Measurements from ENCODE around the gene COP1. TPM values are rescaled to one million over a fixed set of nuclear protein-coding genes. Genes with fewer than 3 reads are reported as not detected.
A peak's percentile ranks its signal among the peaks of the same experiment; 100 is the strongest.

COP1 gene
- total and polyA plus RNA-seq, 10 of the 15 experiments (the other 5 are each of a cell fraction or from before 2014, with no cell fraction given) = 17.7 to 49.9 (median 38.7) TPM

DNA sequence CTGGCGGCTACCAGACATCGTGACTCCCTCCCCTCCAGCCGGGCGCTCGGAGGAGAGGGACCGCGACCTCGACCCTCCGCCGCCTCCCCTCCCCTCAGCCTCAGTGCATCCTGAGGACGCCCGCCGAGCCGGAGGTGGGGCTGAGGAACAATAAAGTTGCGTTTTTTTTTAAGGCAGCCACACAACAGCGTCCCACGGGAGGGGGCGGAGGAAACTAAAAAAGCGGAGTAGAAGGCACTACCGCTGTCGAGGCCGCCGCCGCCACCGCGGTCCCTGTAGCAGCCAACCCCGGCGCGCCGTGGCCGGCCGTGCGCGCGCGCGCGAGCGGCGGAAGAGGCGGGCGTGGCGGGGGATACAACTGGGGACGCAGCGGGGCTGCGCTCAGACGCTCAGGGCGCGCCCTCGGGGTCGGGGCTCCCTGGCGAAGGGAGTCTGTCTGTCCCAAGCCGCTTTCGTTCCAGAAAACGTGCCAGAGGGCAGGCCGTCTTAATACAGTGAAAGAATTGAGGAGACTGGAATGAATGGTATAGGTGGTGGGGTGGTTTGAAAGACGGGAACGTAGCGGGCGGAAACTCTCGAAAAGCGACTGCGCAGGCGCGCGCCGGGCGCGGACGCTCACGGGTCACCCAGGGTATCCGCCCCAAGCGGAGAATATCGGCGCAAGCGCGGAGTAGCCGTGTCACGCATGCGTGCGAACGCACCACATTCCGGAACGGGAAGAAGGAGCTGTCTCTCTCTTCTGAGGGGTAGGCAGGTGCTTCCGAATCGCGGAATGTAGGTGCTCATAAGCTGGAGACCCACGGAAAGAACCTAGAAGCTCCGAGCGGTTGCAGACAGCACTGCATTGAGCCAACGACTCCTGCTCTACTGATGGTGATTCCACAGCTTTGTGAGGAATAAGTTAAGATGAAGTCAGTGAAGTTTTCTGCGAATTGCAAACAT is at the start of gene COP1 (continued):
- 0 out of 2 replicates have a peak, but pooled peaks have one; percentile 32 for TF ChIP-seq CREB1 (IDR thresholded peaks at IDR 0.05; ENCODE audit: low read depth)
- TF ChIP-seq ZNF207 (IDR thresholded peaks at IDR 0.05; ENCODE audit: borderline replicate concordance) = peak; percentile 84; the same call in 1 of the 2 replicates
- peak; percentile 37; the same call in 1 of the 3 replicates for TF ChIP-seq POU2F2 (IDR thresholded peaks at IDR 0.05; ENCODE audit: borderline replicate concordance, low read depth, low read length)

DNA sequence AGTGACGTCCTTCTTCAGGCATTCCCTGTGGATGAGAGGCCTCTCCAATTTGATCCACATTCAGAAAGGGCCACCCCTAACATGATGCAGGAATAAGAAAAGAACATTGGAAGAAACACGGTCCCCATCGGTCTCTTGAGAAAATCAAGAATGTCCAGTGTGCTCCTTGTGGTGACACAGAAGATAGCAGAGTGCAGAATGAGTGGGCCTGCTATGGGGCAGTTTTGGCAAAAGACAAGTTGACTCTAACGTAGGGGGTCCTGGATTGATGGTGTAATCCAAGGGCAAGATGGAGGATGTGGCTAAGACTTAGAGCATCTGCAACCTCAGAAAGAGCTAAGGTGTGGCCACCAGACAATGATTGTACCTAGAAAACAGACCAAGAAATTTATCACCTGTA is 45.1 kb upstream of the COP1 start:
- H3K4me3 ChIP-seq = no peak overlapping the region
- ChIA-PET RAD21 (ENCODE audit: unreplicated experiment) (no interaction called here), CTCF (no interaction called here), SMC1A (ENCODE audit: uncharacterized antibody, unreplicated experiment) (no interaction called here), POLR2A (no interaction called here)
- ATAC-seq = no peak
- no peak for FAIRE-seq
- no peaks in the 10 kb centered on the region for H3K9me3 ChIP-seq (replicated peaks; ENCODE audit: control insufficient read depth, insufficient read depth, low read length)
- no peak overlapping the region for H3K4me2 ChIP-seq (ENCODE audit: control insufficient read depth, insufficient read depth)
- no peaks in the 10 kb centered on the region for H3K36me3 ChIP-seq (ENCODE audit: control insufficient read depth in 2 of 2, insufficient read depth in 2 of 2, low read length in 1 of 2)
- no peak overlapping the region for H3K27ac ChIP-seq (ENCODE audit: control insufficient read depth, insufficient read depth)
- 43% methylated on average over 3 of the region's 4 CpGs for WGBS (ENCODE audit: insufficient coverage, insufficient replicate concordance, low lambda C conversion rate, missing lambda C conversion rate)
- no peaks in the 10 kb centered on the region for H4K20me1 ChIP-seq (ENCODE audit: control insufficient read depth, insufficient read depth)
- H3K4me1 ChIP-seq (ENCODE audit: control insufficient read depth, insufficient read depth, low read length) = no peaks in the 10 kb centered on the region
- no peaks in the 10 kb centered on the region for H3K27me3 ChIP-seq (replicated peaks in 1 of 2; ENCODE audit: control insufficient read depth in 2 of 2, insufficient read depth in 2 of 2, low read length in 1 of 2)
- H2AFZ ChIP-seq (ENCODE audit: control insufficient read depth, low read depth, low read length) = no peak overlapping the region
- intact Hi-C loops (cut with micrococcal nuclease; ENCODE audit: unreplicated experiment) (no loop called here), in situ Hi-C loops (cut with MboI) (no loop called here)
- BruUV-seq (replicated peaks) = no TSS peak
- DNase-seq (ENCODE audit: low read depth, low spot score) = no peak
- H3K79me2 ChIP-seq (ENCODE audit: control insufficient read depth, insufficient read depth, low read length) = no peaks in the 10 kb centered on the region
- no peak overlapping the region for H3K9ac ChIP-seq (ENCODE audit: control insufficient read depth, insufficient read depth, low read length)
- TF ChIP-seq ZZZ3 (IDR thresholded peaks at IDR 0.05; ENCODE audit: control insufficient read depth, insufficient read length, low read depth) (no peak), TARDBP (IDR thresholded peaks at IDR 0.05; ENCODE audit: borderline replicate concordance) (no peak), ZNF274 (IDR thresholded peaks at IDR 0.05; ENCODE audit: insufficient read depth, insufficient read length) (no peak), BCL11A (IDR thresholded peaks at IDR 0.05; ENCODE audit: low read depth, low read length) (no peak), TCF7 (IDR thresholded peaks at IDR 0.05; ENCODE audit: borderline replicate concordance) (no peak), KLF5 (IDR thresholded peaks at IDR 0.05; ENCODE audit: partially characterized antibody) (no peak), IRF4 (IDR thresholded peaks at IDR 0.05; ENCODE audit: low read depth, low read length) (no peak), RUNX3 (IDR thresholded peaks at IDR 0.05; ENCODE audit: low read length) (no peak), CEBPB (IDR thresholded peaks at IDR 0.05; ENCODE audit: borderline replicate concordance in 1 of 2, low read depth in 2 of 2, low read length in 2 of 2) (no peak), NRF1 (conservative IDR thresholded peaks at IDR 0.05; ENCODE audit: low read depth, low read length) (no peak), MEF2A (IDR thresholded peaks at IDR 0.05; ENCODE audit: insufficient read depth, low read depth, low read length) (no peak), CBX5 (IDR thresholded peaks at IDR 0.05; ENCODE audit: low read depth) (no peak), SREBF1 (IDR thresholded peaks at IDR 0.05; ENCODE audit: low read length) (no peak), NR2F1 (conservative IDR thresholded peaks at IDR 0.05) (no peak)
- TF ChIP-seq, protein P1, sequence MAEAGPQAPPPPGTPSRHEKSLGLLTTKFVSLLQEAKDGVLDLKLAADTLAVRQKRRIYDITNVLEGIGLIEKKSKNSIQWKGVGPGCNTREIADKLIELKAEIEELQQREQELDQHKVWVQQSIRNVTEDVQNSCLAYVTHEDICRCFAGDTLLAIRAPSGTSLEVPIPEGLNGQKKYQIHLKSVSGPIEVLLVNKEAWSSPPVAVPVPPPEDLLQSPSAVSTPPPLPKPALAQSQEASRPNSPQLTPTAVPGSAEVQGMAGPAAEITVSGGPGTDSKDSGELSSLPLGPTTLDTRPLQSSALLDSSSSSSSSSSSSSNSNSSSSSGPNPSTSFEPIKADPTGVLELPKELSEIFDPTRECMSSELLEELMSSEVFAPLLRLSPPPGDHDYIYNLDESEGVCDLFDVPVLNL (IDR thresholded peaks at IDR 0.05; ENCODE audit: low read depth, low read length) = no peak
- TF ChIP-seq, protein P2, sequence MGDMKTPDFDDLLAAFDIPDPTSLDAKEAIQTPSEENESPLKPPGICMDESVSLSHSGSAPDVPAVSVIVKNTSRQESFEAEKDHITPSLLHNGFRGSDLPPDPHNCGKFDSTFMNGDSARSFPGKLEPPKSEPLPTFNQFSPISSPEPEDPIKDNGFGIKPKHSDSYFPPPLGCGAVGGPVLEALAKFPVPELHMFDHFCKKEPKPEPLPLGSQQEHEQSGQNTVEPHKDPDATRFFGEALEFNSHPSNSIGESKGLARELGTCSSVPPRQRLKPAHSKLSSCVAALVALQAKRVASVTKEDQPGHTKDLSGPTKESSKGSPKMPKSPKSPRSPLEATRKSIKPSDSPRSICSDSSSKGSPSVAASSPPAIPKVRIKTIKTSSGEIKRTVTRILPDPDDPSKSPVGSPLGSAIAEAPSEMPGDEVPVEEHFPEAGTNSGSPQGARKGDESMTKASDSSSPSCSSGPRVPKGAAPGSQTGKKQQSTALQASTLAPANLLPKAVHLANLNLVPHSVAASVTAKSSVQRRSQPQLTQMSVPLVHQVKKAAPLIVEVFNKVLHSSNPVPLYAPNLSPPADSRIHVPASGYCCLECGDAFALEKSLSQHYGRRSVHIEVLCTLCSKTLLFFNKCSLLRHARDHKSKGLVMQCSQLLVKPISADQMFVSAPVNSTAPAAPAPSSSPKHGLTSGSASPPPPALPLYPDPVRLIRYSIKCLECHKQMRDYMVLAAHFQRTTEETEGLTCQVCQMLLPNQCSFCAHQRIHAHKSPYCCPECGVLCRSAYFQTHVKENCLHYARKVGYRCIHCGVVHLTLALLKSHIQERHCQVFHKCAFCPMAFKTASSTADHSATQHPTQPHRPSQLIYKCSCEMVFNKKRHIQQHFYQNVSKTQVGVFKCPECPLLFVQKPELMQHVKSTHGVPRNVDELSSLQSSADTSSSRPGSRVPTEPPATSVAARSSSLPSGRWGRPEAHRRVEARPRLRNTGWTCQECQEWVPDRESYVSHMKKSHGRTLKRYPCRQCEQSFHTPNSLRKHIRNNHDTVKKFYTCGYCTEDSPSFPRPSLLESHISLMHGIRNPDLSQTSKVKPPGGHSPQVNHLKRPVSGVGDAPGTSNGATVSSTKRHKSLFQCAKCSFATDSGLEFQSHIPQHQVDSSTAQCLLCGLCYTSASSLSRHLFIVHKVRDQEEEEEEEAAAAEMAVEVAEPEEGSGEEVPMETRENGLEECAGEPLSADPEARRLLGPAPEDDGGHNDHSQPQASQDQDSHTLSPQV (IDR thresholded peaks at IDR 0.05) = no peak
